ENCODE data around the gene TRIM44.

DNA sequence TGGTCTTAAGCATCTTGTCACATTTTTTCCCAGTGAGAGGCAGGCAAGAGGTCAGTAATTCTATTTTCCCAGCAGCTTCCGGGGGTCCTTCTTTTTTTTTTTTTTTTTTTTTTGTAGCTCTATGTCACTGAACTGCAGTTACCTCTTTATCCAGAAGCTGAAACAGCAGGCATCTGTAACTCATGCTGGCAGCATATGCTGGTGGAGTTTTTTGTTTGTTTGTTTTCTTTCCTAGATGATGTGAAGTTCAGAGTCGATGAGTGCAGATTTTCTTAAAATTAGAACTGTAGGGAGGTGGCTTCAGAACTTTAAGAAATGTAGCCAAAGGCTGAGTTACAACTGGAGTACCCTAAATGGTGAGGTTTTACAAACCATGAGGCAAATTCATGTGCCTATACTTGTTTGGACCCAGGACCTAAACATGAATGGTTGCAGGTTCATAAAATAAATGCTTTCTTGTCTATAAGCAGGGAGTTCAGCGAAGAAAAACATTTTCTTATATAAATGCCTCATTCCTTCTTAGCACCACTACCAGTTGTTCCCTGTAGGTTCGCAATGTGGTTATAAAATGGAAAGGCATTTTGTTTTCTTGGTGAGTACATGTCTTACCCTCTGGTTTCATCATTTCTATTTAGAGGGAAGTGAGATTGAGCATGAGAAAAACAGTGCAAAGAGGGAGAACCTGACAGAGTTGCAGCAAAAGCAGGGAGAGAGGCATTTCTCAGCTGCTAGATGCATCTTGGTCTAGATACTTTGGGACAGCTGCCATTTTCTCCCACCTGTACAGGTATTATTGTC is 84.0 kb downstream of the TRIM44 start:
- TF ChIP-seq CTCF (IDR thresholded peaks at IDR 0.05; ENCODE audit: low read depth, low read length, missing input control) (no peak), RXRA (IDR thresholded peaks at IDR 0.05) (no peak)
- TF ChIP-seq, protein P1, sequence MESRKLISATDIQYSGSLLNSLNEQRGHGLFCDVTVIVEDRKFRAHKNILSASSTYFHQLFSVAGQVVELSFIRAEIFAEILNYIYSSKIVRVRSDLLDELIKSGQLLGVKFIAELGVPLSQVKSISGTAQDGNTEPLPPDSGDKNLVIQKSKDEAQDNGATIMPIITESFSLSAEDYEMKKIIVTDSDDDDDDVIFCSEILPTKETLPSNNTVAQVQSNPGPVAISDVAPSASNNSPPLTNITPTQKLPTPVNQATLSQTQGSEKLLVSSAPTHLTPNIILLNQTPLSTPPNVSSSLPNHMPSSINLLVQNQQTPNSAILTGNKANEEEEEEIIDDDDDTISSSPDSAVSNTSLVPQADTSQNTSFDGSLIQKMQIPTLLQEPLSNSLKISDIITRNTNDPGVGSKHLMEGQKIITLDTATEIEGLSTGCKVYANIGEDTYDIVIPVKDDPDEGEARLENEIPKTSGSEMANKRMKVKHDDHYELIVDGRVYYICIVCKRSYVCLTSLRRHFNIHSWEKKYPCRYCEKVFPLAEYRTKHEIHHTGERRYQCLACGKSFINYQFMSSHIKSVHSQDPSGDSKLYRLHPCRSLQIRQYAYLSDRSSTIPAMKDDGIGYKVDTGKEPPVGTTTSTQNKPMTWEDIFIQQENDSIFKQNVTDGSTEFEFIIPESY (IDR thresholded peaks at IDR 0.05) = no peak
